OCI-LY3 (cell line): Measurements from ENCODE around the gene ICAM2.

Experiments used
- H2AFZ ChIP-seq: fragments of 200-600, 300-600 bp; shearing (Covaris generic); 2 replicates; pipeline ENCODE4 v1.6.0; 2014; ENCODE audit warnings: antibody characterized with exemption, low read depth, low read length
- H3K27ac ChIP-seq: fragments of 200-600, 300-600 bp; sonication (generic); 2 replicates; pipeline ENCODE4 v1.5.1; 2014; ENCODE audit warnings: mild to moderate bottlenecking, low read length, moderate library complexity, mixed read lengths
- H3K27me3 ChIP-seq: fragments of 200-600, 300-600 bp; sonication (generic); 2 replicates; pipeline ENCODE4 v1.6.1; 2014; ENCODE audit warnings: low read depth, low read length, mixed read lengths
- H3K36me3 ChIP-seq: fragments of 200-600, 300-600 bp; sonication (generic); replicated peaks from 2 replicates; pipeline ENCODE3; 2014; ENCODE audit warnings: low read depth, low read length, mixed read lengths
- H3K4me1 ChIP-seq: fragments of 300-600, 200-600 bp; sonication (generic); 2 replicates; pipeline ENCODE4 v1.6.1; 2014; ENCODE audit warnings: low read length, mixed read lengths
- H3K4me2 ChIP-seq: fragments of 200-600, 300-600 bp; sonication (generic); 2 replicates; pipeline ENCODE4 v1.6.1; 2014; ENCODE audit warnings: low read length, mixed read lengths
- H3K4me3 ChIP-seq: fragments of 300-600, 200-600 bp; sonication (generic); 2 replicates; pipeline ENCODE4 v1.5.1; 2014; ENCODE audit warnings: antibody characterized with exemption, mild to moderate bottlenecking, low read length, moderate library complexity
- H3K79me2 ChIP-seq: fragments of 300-600, 200-600 bp; shearing (Covaris generic); 2 replicates; pipeline ENCODE4 v1.6.1; 2014; ENCODE audit warnings: mild to moderate bottlenecking, low read length, mixed read lengths
- H3K9ac ChIP-seq: fragments of 300-600, 200-600 bp; shearing (Covaris generic); 2 replicates; pipeline ENCODE4 v1.6.0; 2014; ENCODE audit warnings: mild to moderate bottlenecking, low read length, moderate library complexity
- H3K9me3 ChIP-seq: fragments of 200-600, 300-600 bp; shearing (Covaris generic); 2 replicates; pipeline ENCODE4 v1.6.1; 2014; ENCODE audit warnings: low read length, mixed read lengths; ENCODE audit not compliant: insufficient read depth
- H4K20me1 ChIP-seq: fragments of 200-600, 300-600 bp; sonication (generic); 2 replicates; pipeline ENCODE4 v1.6.1; 2016; ENCODE audit warnings: low read length, mixed read lengths; ENCODE audit not compliant: insufficient read depth
- CTCF ChIP-seq: fragments of 200-600, 300-600 bp; sonication (generic); IDR thresholded peaks from 2 replicates; pipeline ENCODE4 v1.5.1; 2014; ENCODE audit warnings: antibody characterized with exemption, low read length, low read depth
- EZH2phosphoT487 ChIP-seq: fragments of 200-600 bp; shearing (Covaris generic); IDR thresholded peaks from 2 replicates; pipeline ENCODE4 v1.6.1; 2018; ENCODE audit warnings: antibody characterized with exemption, mixed run types, low read depth

ICAM2 gene

GRCh38 chr17:63988127-63988478 lies 32.3 kb downstream of the ICAM2 start:
- H3K4me3 ChIP-seq = no peak overlapping the region
- H3K27ac ChIP-seq = no peak overlapping the region
- no peaks in the 10 kb centered on the region for H3K9me3 ChIP-seq
- H3K36me3 ChIP-seq = no peaks in the 10 kb centered on the region
- H3K4me1 ChIP-seq = peaks cover 3% of the 10 kb centered on the region; the same call in 1 of the 2 replicates
- H3K9ac ChIP-seq = no peak overlapping the region
- H2AFZ ChIP-seq = no peak overlapping the region
- no peak overlapping the region for H3K4me2 ChIP-seq
- no peak for TF ChIP-seq CTCF
- TF ChIP-seq EZH2phosphoT487 = no peak
- H3K79me2 ChIP-seq = no peaks in the 10 kb centered on the region
- H3K27me3 ChIP-seq = peaks cover 28% of the 10 kb centered on the region
- H4K20me1 ChIP-seq = no peaks in the 10 kb centered on the region

- no peak overlapping the region for H2AFZ ChIP-seq
- H3K9ac ChIP-seq = no peak overlapping the region
- H3K4me1 ChIP-seq = peaks cover 3% of the 10 kb centered on the region; the same call in 1 of the 2 replicates
- H3K27ac ChIP-seq = no peak overlapping the region
- no peak for TF ChIP-seq CTCF
- no peak for TF ChIP-seq EZH2phosphoT487
- H3K4me2 ChIP-seq = no peak overlapping the region
- peaks cover 24% of the 10 kb centered on the region for H3K27me3 ChIP-seq
- no peaks in the 10 kb centered on the region for H3K79me2 ChIP-seq
- H3K36me3 ChIP-seq = no peaks in the 10 kb centered on the region
- no peaks in the 10 kb centered on the region for H3K9me3 ChIP-seq
- H4K20me1 ChIP-seq = no peaks in the 10 kb centered on the region
- no peak overlapping the region for H3K4me3 ChIP-seq
Observed at GRCh38 chr17:63987221-63988126, 33.0 kb downstream of the ICAM2 start.

GRCh38 chr17:63986821-63987220 lies 33.6 kb downstream of the ICAM2 start:
- no peak overlapping the region for H2AFZ ChIP-seq
- TF ChIP-seq CTCF = no peak
- no peak for TF ChIP-seq EZH2phosphoT487
- no peak overlapping the region for H3K4me2 ChIP-seq
- no peak overlapping the region for H3K4me3 ChIP-seq
- no peaks in the 10 kb centered on the region for H3K79me2 ChIP-seq
- no peak overlapping the region for H3K9ac ChIP-seq
- H4K20me1 ChIP-seq = no peaks in the 10 kb centered on the region
- H3K27ac ChIP-seq = no peak overlapping the region
- no peaks in the 10 kb centered on the region for H3K36me3 ChIP-seq
- peaks cover 18% of the 10 kb centered on the region for H3K27me3 ChIP-seq
- H3K4me1 ChIP-seq = peaks cover 3% of the 10 kb centered on the region; the same call in 1 of the 2 replicates
- H3K9me3 ChIP-seq = 0 out of 2 replicates have a peak, but pooled peaks cover 4% of the 10 kb centered on the region

- H4K20me1 ChIP-seq = no peaks in the 10 kb centered on the region
- H3K4me2 ChIP-seq = no peak overlapping the region
- H3K4me3 ChIP-seq = no peak overlapping the region
- no peak overlapping the region for H3K27ac ChIP-seq
- H3K27me3 ChIP-seq = peaks cover 13% of the 10 kb centered on the region
- H3K9ac ChIP-seq = no peak overlapping the region
- H3K9me3 ChIP-seq = 0 out of 2 replicates have a peak, but pooled peaks cover 6% of the 10 kb centered on the region
- peaks cover 1% of the 10 kb centered on the region; the same call in 1 of the 2 replicates for H3K4me1 ChIP-seq
- no peaks in the 10 kb centered on the region for H3K36me3 ChIP-seq
- no peak overlapping the region for H2AFZ ChIP-seq
- TF ChIP-seq EZH2phosphoT487 (no peak), CTCF (no peak)
- no peaks in the 10 kb centered on the region for H3K79me2 ChIP-seq
Observed at GRCh38 chr17:63985387-63986140, 34.9 kb downstream of the ICAM2 start.
